GM12891 (cell line): ENCODE measurements around the gene FBXO7.

Experiments
- PAX5 ChIP-seq: IDR thresholded peaks from 2 replicates; pipeline ENCODE4 v1.6.1; 2011; ENCODE audit warnings: low read length, moderate library complexity, mild to moderate bottlenecking; ENCODE audit not compliant: insufficient read depth, severe bottlenecking
- POLR2A ChIP-seq: IDR thresholded peaks from 2 replicates; pipeline ENCODE4 v1.6.1; 2011; ENCODE audit warnings: low read depth, low read length, control low read depth

DNA sequence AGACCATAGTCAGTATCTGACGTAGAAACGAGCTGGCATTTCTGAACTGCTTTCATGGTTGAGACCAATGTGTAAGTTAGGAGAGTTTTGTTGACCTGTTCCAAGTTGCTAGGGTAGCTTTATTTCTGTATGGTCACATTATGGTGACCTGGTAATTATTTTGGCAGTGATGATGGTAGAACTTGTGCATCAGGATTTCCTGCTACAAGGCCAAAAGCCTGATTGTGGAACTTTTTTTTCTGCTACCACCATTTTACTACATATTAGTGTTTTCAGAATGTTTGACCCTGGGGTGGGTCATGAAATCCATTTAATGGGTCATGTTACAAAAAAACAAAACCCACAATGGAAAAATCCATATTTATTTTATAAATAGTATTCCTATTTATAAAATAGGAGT is 18.9 kb downstream of the FBXO7 start:
- TF ChIP-seq POLR2A (no peak), PAX5 (no peak)
